IgD-negative memory B cell (primary cell): ENCODE data around the gene TXNDC17. TPM values are rescaled to one million over a fixed set of nuclear protein-coding genes. Genes with fewer than 3 reads are reported as not detected.

Experiments used
- H3K27ac Mint-ChIP-seq, 3 donors: one replicate each; pipeline ENCODE4 v1.8.0; 2020 to 2022; ENCODE audit warnings: mild to moderate bottlenecking in 3 of 3, mixed read lengths in 3 of 3, moderate library complexity in 1 of 3
- H3K27me3 Mint-ChIP-seq: one replicate; pipeline ENCODE4 v1.8.0; 2021; ENCODE audit warnings: mixed read lengths
- H3K36me3 Mint-ChIP-seq: one replicate; pipeline ENCODE4 v1.8.0; 2020; ENCODE audit warnings: mild to moderate bottlenecking, mixed read lengths
- H3K4me1 Mint-ChIP-seq, 3 donors: one replicate each; pipeline ENCODE4 v1.8.0; 2020 to 2022; ENCODE audit warnings: mixed read lengths in 3 of 3, mild to moderate bottlenecking in 1 of 3
- H3K4me3 Mint-ChIP-seq, 4 donors: one replicate each; pipeline ENCODE4 v1.8.0; 2020 to 2022; ENCODE audit warnings: mild to moderate bottlenecking in 4 of 4, mixed read lengths in 4 of 4, moderate library complexity in 3 of 4
- H3K9me3 Mint-ChIP-seq, 3 donors: one replicate each; pipeline ENCODE4 v1.8.0; 2020 to 2021; ENCODE audit warnings: mixed read lengths in 3 of 3, mild to moderate bottlenecking in 1 of 3
- polyA plus RNA-seq: library from polyadenylated mRNA; unstranded; fragments of 300-500 nt; fragmentation: Illumina TruSeq; gene quantifications from one replicate; pipeline ENCODE4 v1.2.3, GENCODE V29; 2021

Gene TXNDC17
- polyA plus RNA-seq, 1 donor from 2014 or later: 81.7 TPM

DNA sequence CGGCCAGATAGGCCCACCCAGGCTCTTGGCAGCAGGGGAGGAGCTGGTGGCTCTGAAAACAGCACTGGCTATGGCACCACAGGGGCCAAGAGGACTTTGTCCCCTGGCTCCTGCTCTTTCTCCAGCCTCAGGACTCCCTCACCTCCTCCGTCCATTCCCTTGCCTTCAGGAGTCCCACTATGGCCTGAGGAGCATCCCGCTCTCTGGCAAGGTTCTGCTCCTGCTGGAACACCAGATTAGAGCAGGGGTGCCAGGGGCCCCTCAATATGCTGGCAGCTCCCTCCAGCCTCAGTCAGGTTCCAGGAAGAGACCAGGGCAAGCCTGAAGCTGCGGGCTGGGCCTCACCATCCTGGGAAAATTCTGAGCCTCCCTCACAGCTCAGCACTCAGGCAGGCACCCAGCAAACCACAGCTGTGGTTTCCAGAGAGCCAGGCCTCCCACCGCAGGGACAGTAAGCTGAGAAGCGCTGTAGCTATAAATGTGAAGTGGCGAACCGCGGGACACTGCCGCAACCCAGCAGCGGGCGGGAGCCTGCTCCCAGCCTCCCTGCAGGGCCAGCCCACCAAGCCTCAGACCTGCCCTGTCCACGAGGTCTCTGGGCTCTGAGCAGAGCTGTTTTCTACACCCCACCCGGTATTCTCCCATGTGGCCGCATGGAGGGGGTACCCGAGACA, 36.4 kb downstream of the TXNDC17 start:
- Mint-ChIP-seq H3K27ac (no peak overlapping the region), H3K9me3 (no peaks in the 10 kb centered on the region), H3K4me1 (peaks cover 0 to 1% (median 1%) of the 10 kb centered on the region in 3 donors), H3K27me3 (peaks cover 5% of the 10 kb centered on the region), H3K36me3 (no peaks in the 10 kb centered on the region), H3K4me3 (no peak overlapping the region)

GRCh38 chr17:6677946-6678345, 37.1 kb downstream of the TXNDC17 start:
- Mint-ChIP-seq H3K27ac (no peak overlapping the region), H3K36me3 (no peaks in the 10 kb centered on the region), H3K27me3 (peaks cover 5% of the 10 kb centered on the region), H3K4me3 (peak overlapping the region in 1 of 4 donors; percentile 12), H3K9me3 (no peaks in the 10 kb centered on the region), H3K4me1 (peaks cover 0 to 1% (median 1%) of the 10 kb centered on the region in 3 donors)

GRCh38 chr17:6679241-6679640, 38.4 kb downstream of the TXNDC17 start:
- peaks cover 0 to 1% (median 1%) of the 10 kb centered on the region in 3 donors for H3K4me1 Mint-ChIP-seq
- no peak overlapping the region for H3K27ac Mint-ChIP-seq
- peaks cover 2% of the 10 kb centered on the region for H3K36me3 Mint-ChIP-seq
- peaks cover 6% of the 10 kb centered on the region for H3K27me3 Mint-ChIP-seq
- H3K9me3 Mint-ChIP-seq: no peaks in the 10 kb centered on the region
- H3K4me3 Mint-ChIP-seq: no peak overlapping the region

- peaks cover 0 to 1% (median 0%) of the 10 kb centered on the region in 3 donors for H3K4me1 Mint-ChIP-seq
- H3K9me3 Mint-ChIP-seq: no peaks in the 10 kb centered on the region
- no peak overlapping the region for H3K4me3 Mint-ChIP-seq
- H3K36me3 Mint-ChIP-seq: peaks cover 5% of the 10 kb centered on the region
- H3K27ac Mint-ChIP-seq: no peak overlapping the region
- H3K27me3 Mint-ChIP-seq: peaks cover 8% of the 10 kb centered on the region
Measured at GRCh38 chr17:6681176-6681575, 40.3 kb downstream of the TXNDC17 start.

DNA sequence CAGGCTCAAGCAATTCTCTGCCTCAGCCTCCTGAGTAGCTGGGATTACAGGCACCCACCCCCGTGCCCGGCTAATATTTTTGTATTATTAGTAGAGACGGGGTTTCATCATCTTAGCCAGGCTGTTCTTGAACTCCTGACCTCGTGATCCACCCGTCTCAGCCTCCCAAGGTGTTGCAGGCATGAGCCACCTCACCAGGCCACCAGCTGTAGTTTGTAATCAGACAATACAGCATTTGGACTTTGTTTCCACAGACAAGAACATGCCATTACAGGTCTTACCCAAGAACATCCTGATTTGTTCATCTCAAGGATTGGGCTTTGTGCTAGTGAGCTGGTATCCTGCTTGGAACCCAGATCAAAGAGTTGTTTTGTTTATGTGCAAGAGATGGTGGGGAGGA, 40.8 kb downstream of the TXNDC17 start:
- Mint-ChIP-seq H3K4me3 (no peak overlapping the region), H3K27me3 (peaks cover 8% of the 10 kb centered on the region), H3K27ac (no peak overlapping the region), H3K36me3 (peaks cover 5% of the 10 kb centered on the region), H3K9me3 (no peaks in the 10 kb centered on the region), H3K4me1 (peaks cover 0 to 1% (median 0%) of the 10 kb centered on the region in 3 donors)

DNA sequence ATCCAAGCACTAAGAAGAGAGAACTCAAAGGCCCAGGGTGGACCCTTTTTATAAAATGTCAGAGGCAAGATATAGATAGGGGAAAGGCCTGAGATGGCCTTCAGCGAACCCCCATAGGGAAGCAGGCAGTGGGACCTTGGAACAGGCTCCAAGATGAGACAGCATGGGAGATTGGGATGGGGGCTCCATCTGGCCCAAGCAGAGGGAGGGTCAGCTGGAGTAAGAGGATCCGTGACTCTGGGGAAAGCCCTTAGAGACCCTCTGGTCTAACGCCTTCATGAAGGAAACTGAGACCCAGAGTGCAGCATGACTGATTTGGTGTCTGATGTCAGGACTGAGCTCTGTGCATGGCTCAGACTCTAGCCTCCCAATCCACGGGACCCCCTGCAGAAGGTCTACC, 41.5 kb downstream of the TXNDC17 start:
- Mint-ChIP-seq H3K27ac (no peak overlapping the region), H3K9me3 (no peaks in the 10 kb centered on the region), H3K4me3 (no peak overlapping the region), H3K27me3 (peaks cover 10% of the 10 kb centered on the region), H3K4me1 (peaks cover 0 to 2% (median 0%) of the 10 kb centered on the region in 3 donors), H3K36me3 (peaks cover 6% of the 10 kb centered on the region)

- no peak overlapping the region for H3K27ac Mint-ChIP-seq
- no peaks in the 10 kb centered on the region for H3K9me3 Mint-ChIP-seq
- H3K4me3 Mint-ChIP-seq: no peak overlapping the region
- peaks cover 10% of the 10 kb centered on the region for H3K27me3 Mint-ChIP-seq
- peaks cover 6% of the 10 kb centered on the region for H3K36me3 Mint-ChIP-seq
- H3K4me1 Mint-ChIP-seq: peaks cover 0 to 1% (median 0%) of the 10 kb centered on the region in 3 donors
Measured at GRCh38 chr17:6683081-6683684, 42.3 kb downstream of the TXNDC17 start.

DNA sequence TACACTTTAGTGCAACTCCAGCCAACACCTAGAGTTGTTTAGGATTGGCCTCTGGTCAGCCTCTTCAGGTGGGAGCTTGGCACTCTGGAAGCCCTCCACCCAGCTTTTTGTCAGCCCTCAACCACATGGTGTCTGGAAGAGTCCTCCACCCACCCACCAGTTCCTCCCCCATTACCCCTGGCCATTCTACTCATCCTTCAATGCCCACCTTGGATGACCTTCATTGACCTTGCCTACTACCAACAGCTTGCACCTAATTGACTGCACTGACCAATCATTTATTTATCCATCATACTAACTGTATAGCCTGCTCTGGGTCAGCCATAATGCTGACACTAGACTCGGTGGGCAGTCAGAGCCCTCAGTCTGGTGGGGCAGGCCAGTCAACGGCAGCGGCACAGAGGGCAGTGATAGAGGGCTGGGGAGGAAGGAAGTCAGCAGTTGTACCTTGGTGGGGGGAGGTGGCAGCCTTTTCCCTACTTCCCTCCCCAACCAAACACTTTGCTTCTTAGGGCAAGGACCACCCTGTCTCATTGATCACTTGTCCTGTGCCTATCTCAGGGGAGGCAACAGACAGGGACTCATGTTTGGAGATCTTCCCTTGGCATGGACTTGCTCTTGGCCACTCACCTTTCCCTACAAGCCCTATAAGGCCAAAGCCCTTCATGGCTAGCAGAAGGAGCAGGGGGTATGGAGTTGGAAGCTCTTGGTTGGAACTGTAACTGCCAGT, 43.0 kb downstream of the TXNDC17 start:
- Mint-ChIP-seq H3K36me3 (peaks cover 6% of the 10 kb centered on the region), H3K27me3 (peaks cover 6% of the 10 kb centered on the region), H3K27ac (no peak overlapping the region), H3K9me3 (no peaks in the 10 kb centered on the region), H3K4me1 (peaks cover 0 to 1% (median 0%) of the 10 kb centered on the region in 3 donors), H3K4me3 (no peak overlapping the region)

GRCh38 chr17:6684460-6684783, 43.6 kb downstream of the TXNDC17 start:
- peaks cover 6% of the 10 kb centered on the region for H3K27me3 Mint-ChIP-seq
- peaks cover 6% of the 10 kb centered on the region for H3K36me3 Mint-ChIP-seq
- no peak overlapping the region for H3K27ac Mint-ChIP-seq
- no peak overlapping the region for H3K4me3 Mint-ChIP-seq
- no peaks in the 10 kb centered on the region for H3K9me3 Mint-ChIP-seq
- H3K4me1 Mint-ChIP-seq: peaks cover 0 to 1% (median 0%) of the 10 kb centered on the region in 3 donors

DNA sequence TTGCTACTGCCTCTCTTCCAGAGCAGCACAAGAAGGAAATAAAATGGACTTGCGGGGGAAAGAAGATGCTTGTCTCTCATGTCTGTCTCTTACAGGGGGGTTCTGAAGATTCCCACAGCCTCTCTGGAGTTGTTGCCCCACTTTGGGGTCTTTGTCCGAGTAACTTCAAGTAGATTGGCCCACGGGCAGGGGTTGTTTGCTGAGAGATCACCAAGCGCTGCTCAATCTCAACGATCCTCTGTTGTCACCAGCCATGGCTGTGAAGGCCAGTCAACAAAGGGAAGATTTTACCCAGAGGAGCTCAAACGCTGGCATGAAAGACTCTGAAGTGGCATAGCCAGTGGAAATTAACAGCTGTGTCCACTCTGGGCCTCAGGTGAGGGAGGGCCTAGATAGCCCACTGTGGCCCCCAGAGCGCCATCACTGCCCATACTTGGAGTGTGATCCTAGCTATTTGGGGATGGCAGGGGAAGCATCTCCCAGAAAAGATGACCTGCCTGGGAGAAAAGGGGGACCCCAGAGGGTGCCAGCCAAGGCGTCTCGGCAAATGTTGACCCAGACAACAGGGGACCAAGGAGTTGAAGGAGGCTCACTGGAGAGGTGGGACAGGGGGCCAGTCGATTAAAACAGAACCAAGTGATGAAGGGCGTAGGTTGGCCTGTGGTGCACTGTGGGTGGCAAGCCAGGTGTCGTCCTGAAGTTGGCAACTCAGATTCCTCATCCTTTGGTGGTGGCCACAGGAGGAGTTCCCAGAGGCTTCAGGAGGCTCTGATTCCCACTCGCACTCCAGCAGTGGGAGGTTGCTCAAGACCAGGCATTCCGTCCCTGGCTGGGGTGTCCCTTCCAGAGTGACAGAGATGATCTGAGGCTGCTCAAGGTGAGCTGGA, 44.3 kb downstream of the TXNDC17 start:
- Mint-ChIP-seq H3K27me3 (peaks cover 8% of the 10 kb centered on the region), H3K4me3 (peak overlapping the region in 1 of 4 donors; percentile 9), H3K27ac (peak overlapping the region in 1 of 3 donors; percentile 36)

DNA sequence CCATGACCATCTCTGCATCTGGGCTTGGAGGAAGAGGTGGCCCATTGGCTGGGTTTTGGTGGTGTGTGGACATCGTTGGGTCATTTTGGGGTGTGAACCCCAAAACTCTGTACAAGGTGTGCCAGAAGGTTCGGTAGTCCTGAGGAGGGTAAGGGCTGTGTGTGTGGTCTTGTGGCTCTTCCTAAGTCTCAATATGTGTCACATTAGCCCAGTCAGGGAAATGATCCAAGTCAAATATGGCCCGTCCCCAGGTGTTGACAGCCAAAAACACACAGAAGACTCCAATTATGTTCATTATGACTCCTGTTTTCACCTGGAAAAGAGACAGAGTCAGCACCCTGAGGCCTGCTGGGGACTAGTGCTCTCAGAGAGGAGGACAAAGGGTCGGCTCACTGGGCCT, 45.2 kb downstream of the TXNDC17 start:
- Mint-ChIP-seq H3K36me3 (peaks cover 6% of the 10 kb centered on the region), H3K4me3 (no peak overlapping the region), H3K27me3 (peaks cover 8% of the 10 kb centered on the region), H3K4me1 (peaks cover 0 to 1% (median 0%) of the 10 kb centered on the region in 3 donors), H3K9me3 (no peaks in the 10 kb centered on the region), H3K27ac (no peak overlapping the region)

More for the DNA sequence above, 44.3 kb downstream of the TXNDC17 start:
- Mint-ChIP-seq H3K36me3 (peaks cover 6% of the 10 kb centered on the region), H3K9me3 (no peaks in the 10 kb centered on the region), H3K4me1 (peaks cover 0 to 1% (median 0%) of the 10 kb centered on the region in 3 donors)

GRCh38 chr17:6688944-6689343, 48.1 kb downstream of the TXNDC17 start:
- Mint-ChIP-seq H3K9me3 (no peaks in the 10 kb centered on the region), H3K36me3 (peaks cover 4% of the 10 kb centered on the region), H3K27ac (no peak overlapping the region), H3K4me1 (peaks cover 0 to 1% (median 0%) of the 10 kb centered on the region in 3 donors), H3K27me3 (peaks cover 8% of the 10 kb centered on the region), H3K4me3 (no peak overlapping the region)

GRCh38 chr17:6690641-6691040, 49.8 kb downstream of the TXNDC17 start:
- peaks cover 1% of the 10 kb centered on the region for H3K36me3 Mint-ChIP-seq
- no peak overlapping the region for H3K27ac Mint-ChIP-seq
- H3K4me1 Mint-ChIP-seq: peaks cover 0 to 1% (median 0%) of the 10 kb centered on the region in 3 donors
- H3K27me3 Mint-ChIP-seq: peaks cover 10% of the 10 kb centered on the region
- no peak overlapping the region for H3K4me3 Mint-ChIP-seq
- no peaks in the 10 kb centered on the region for H3K9me3 Mint-ChIP-seq

DNA sequence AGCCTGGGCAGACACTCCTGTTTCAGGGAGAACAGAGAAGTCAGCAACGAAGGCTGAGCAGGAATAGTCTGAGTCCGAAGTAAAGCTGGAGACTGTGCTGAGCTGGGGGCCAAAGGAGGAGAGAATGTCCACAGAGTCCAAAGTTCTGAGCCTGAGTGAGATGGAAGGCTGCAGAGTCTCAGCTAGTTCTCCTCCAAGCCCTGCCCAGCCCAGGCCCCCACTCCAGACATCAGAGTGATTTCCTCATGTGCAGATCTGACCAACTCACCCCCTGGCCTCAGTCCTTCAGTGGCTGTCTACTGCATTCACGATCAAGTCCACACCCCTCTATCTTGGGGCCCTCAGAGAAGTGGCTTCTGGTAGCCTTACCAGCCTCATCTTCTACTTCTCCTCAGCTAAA, 50.7 kb downstream of the TXNDC17 start:
- H3K4me3 Mint-ChIP-seq: no peak overlapping the region
- H3K9me3 Mint-ChIP-seq: peaks cover 0 to 2% (median 0%) of the 10 kb centered on the region in 3 donors
- H3K4me1 Mint-ChIP-seq: peaks cover 0 to 1% (median 0%) of the 10 kb centered on the region in 3 donors
- peaks cover 15% of the 10 kb centered on the region for H3K27me3 Mint-ChIP-seq
- H3K27ac Mint-ChIP-seq: peak overlapping the region in 1 of 3 donors; percentile 76
- peaks cover 1% of the 10 kb centered on the region for H3K36me3 Mint-ChIP-seq
